ENCODE measurements around the gene GHDC.
"Not testable (repeated sequence)": the region's sequence is repeated elsewhere in the genome, so short reads cannot be mapped to it uniquely, and the experiment has no call there.

The GHDC gene

GRCh38 chr17:42193969-42194899, at the start of gene GHDC:
Gene GHDC (minus strand): TSS chr17:42194494. CDS start chr17:42193581, 913 bp downstream.
- no peak for DNase-seq (ENCODE audit: low read depth)

- no peak for DNase-seq (ENCODE audit: low read depth)
These were observed 49.2 kb upstream of the GHDC start for GRCh38 chr17:42243493-42243982.

GRCh38 chr17:42241871-42242270, 47.6 kb upstream of the GHDC start:
- DNase-seq (ENCODE audit: low read depth), result no peak

GRCh38 chr17:42240863-42241262, 46.6 kb upstream of the GHDC start:
- not testable (repeated sequence) for DNase-seq (ENCODE audit: low read depth)

- DNase-seq (ENCODE audit: low read depth), result no peak
These were observed 45.9 kb upstream of the GHDC start for GRCh38 chr17:42240201-42240600.

- DNase-seq (ENCODE audit: low read depth), result not testable (repeated sequence)
These were observed 45.3 kb upstream of the GHDC start for GRCh38 chr17:42239576-42239975.

- DNase-seq (ENCODE audit: low read depth), result no peak
These were observed 42.5 kb upstream of the GHDC start for GRCh38 chr17:42236760-42237159.

- no peak for DNase-seq (ENCODE audit: low read depth)
These were observed 39.7 kb upstream of the GHDC start for GRCh38 chr17:42233994-42234393.

- DNase-seq (ENCODE audit: low read depth), result no peak
These were observed 38.9 kb upstream of the GHDC start for GRCh38 chr17:42233156-42233555.

GRCh38 chr17:42230225-42230624, 35.9 kb upstream of the GHDC start:
- no peak for DNase-seq (ENCODE audit: low read depth)

- no peak for DNase-seq (ENCODE audit: low read depth)
These were observed 33.8 kb upstream of the GHDC start for GRCh38 chr17:42227849-42228700.

- DNase-seq (ENCODE audit: low read depth), result no peak
These were observed 31.4 kb upstream of the GHDC start for GRCh38 chr17:42225646-42226045.

- no peak for DNase-seq (ENCODE audit: low read depth)
These were observed 30.4 kb upstream of the GHDC start for GRCh38 chr17:42224651-42225050.

- DNase-seq (ENCODE audit: low read depth), result no peak
These were observed 27.8 kb upstream of the GHDC start for GRCh38 chr17:42221886-42222745.

- not testable (repeated sequence) for DNase-seq (ENCODE audit: low read depth)
These were observed 25.0 kb upstream of the GHDC start for GRCh38 chr17:42219280-42219679.

GRCh38 chr17:42214156-42214555, 19.9 kb upstream of the GHDC start:
- DNase-seq (ENCODE audit: low read depth), result no peak

- DNase-seq (ENCODE audit: low read depth), result no peak
These were observed 18.1 kb upstream of the GHDC start for GRCh38 chr17:42212382-42212781.

GRCh38 chr17:42211921-42212341, 17.6 kb upstream of the GHDC start:
- not testable (repeated sequence) for DNase-seq (ENCODE audit: low read depth)

GRCh38 chr17:42210046-42210445, 15.8 kb upstream of the GHDC start:
- DNase-seq (ENCODE audit: low read depth), result no peak

- DNase-seq (ENCODE audit: low read depth), result not testable (repeated sequence)
These were observed 11.9 kb upstream of the GHDC start for GRCh38 chr17:42206153-42206612.

- no peak for DNase-seq (ENCODE audit: low read depth)
These were observed 9.1 kb upstream of the GHDC start for GRCh38 chr17:42203354-42203753.

GRCh38 chr17:42202696-42203095, 8.4 kb upstream of the GHDC start:
- DNase-seq (ENCODE audit: low read depth), result no peak

Data from non-pigmented ciliary epithelial cell (primary cell).